GM13977 (cell line): Measurements from ENCODE around the gene MAPK11.

Source experiments
- DNase-seq: peaks from one replicate; pipeline ENCODE4 v3.0.0; 2012; ENCODE audit warnings: low spot score
- CTCF ChIP-seq: IDR thresholded peaks from 2 replicates; pipeline ENCODE4 v1.5.1; 2012; ENCODE audit warnings: mild to moderate bottlenecking, control low read depth; ENCODE audit not compliant: insufficient read depth; ENCODE audit errors: extremely low read depth, missing control alignments
- in situ Hi-C: fragments of 300-500 bp; cut with MboI; formaldehyde crosslinking; loops from one replicate; pipeline ENCODE4 v1.12.0; 2022; ENCODE audit warnings: low sequenced_read_pairs, low pct_unique_long_range_greater_than_20kb, mixed read lengths, inconsistent platforms; ENCODE audit not compliant: unreplicated experiment

The MAPK11 gene

GRCh38 chr22:50278956-50279619 lies 8.9 kb upstream of the MAPK11 start:
- DNase-seq, result no peak
- in situ Hi-C loops, result loop anchor here (10.0 kb wide), 1 partner anchor 46 kb away; the partner anchor contains the start of gene DENND6B
- TF ChIP-seq CTCF, result no peak

GRCh38 chr22:50278461-50278860 lies 8.3 kb upstream of the MAPK11 start:
- no peak for DNase-seq
- no peak for TF ChIP-seq CTCF
- in situ Hi-C loops, result loop anchor here (10.0 kb wide), 1 partner anchor 46 kb away; the partner anchor contains the start of gene DENND6B

- DNase-seq, result no peak
- no peak for TF ChIP-seq CTCF
- in situ Hi-C loops, result loop anchor here (10.0 kb wide), 1 partner anchor 47 kb away; the partner anchor contains the start of gene DENND6B
Measured at GRCh38 chr22:50277761-50278160, 7.6 kb upstream of the MAPK11 start.

GRCh38 chr22:50276143-50276542 lies 6.0 kb upstream of the MAPK11 start:
- peak; percentile 79 for DNase-seq
- TF ChIP-seq CTCF, result peak; percentile 73
- in situ Hi-C loops, result loop anchor here (10.0 kb wide), 1 partner anchor 49 kb away; the partner anchor contains the start of gene DENND6B

- DNase-seq, result no peak
- in situ Hi-C loops, result loop anchor here (10.0 kb wide), 1 partner anchor 49 kb away; the partner anchor contains the start of gene DENND6B
- no peak for TF ChIP-seq CTCF
Measured at GRCh38 chr22:50275181-50276055, 5.2 kb upstream of the MAPK11 start.

- no peak for TF ChIP-seq CTCF
- in situ Hi-C loops, result loop anchor here (10.0 kb wide), 1 partner anchor 50 kb away; the partner anchor contains the start of gene DENND6B
- no peak for DNase-seq
Measured at GRCh38 chr22:50274771-50275170, 4.6 kb upstream of the MAPK11 start.
